CD14-positive monocyte (primary cell): ENCODE data around the gene SCD5. TPM values are rescaled to one million over a fixed set of nuclear protein-coding genes. Genes with fewer than 3 reads are reported as not detected.

ENCODE experiments used
- DNase-seq, 3 donors: peaks; one replicate each; pipeline ENCODE4 v3.0.0-alpha.2; 2011 to 2022
- H2AFZ ChIP-seq: 2 replicates; pipeline ENCODE4 v1.6.0; 2012; ENCODE audit warnings: mild to moderate bottlenecking, low read depth, low read length, inconsistent platforms; ENCODE audit not compliant: insufficient read depth, poor library complexity, severe bottlenecking
- H3K27ac ChIP-seq, 2 donors: 1 replicate in 1 of 2; 2 replicates in 1 of 2; pipeline ENCODE4 v1.5.1; 2012 to 2013; ENCODE audit warnings: low read length in 2 of 2, control low read depth in 1 of 2, inconsistent platforms in 1 of 2, low read depth in 1 of 2, mild to moderate bottlenecking in 1 of 2
- H3K27me3 ChIP-seq, 2 donors: one replicate each; pipeline versions ENCODE4 v1.6.0 to v1.6.1; 2011 to 2013; ENCODE audit warnings: low read length in 2 of 2; ENCODE audit not compliant: control insufficient read depth in 2 of 2, insufficient read depth in 2 of 2
- H3K36me3 ChIP-seq, 2 donors: replicated peaks in 1 of 2; 1 replicate in 1 of 2; 2 replicates in 1 of 2; pipeline versions ENCODE4 v1.5.1 to v1.6.1; 2012 to 2013; ENCODE audit warnings: low read length in 2 of 2, control low read depth in 1 of 2, inconsistent platforms in 1 of 2, mild to moderate bottlenecking in 1 of 2; ENCODE audit not compliant: insufficient read depth in 2 of 2, control insufficient read depth in 1 of 2
- H3K4me1 ChIP-seq, 2 donors: 1 replicate in 1 of 2; 2 replicates in 1 of 2; pipeline versions ENCODE4 v1.5.1 to v1.6.1; 2012 to 2013; ENCODE audit warnings: low read length in 2 of 2, control low read depth in 1 of 2, inconsistent platforms in 1 of 2, mild to moderate bottlenecking in 1 of 2, moderate library complexity in 1 of 2; ENCODE audit not compliant: insufficient read depth in 2 of 2, control insufficient read depth in 1 of 2
- H3K4me2 ChIP-seq: replicated peaks from 2 replicates; pipeline ENCODE3; 2012; ENCODE audit warnings: low read length, moderate library complexity, mild to moderate bottlenecking; ENCODE audit not compliant: poor library complexity, severe bottlenecking; ENCODE audit errors: extremely low read depth
- H3K4me3 ChIP-seq, 3 experiments: fragments of 200-600 bp in 1 of 3; sonication (generic) in 1 of 3; replicated peaks in 1 of 3; 1 replicate in 2 of 3; 2 replicates in 1 of 3; pipeline ENCODE4 v1.5.1; 2011 to 2013; ENCODE audit warnings: low read length in 3 of 3, mild to moderate bottlenecking in 3 of 3, control low read depth in 2 of 3, low read depth in 2 of 3, inconsistent platforms in 1 of 3, moderate library complexity in 1 of 3
- H3K79me2 ChIP-seq: 2 replicates; pipeline ENCODE4 v1.6.0; 2012; ENCODE audit warnings: mild to moderate bottlenecking, control low read depth, inconsistent platforms, low read length, moderate library complexity; ENCODE audit not compliant: insufficient read depth
- H3K9ac ChIP-seq: 2 replicates; pipeline ENCODE4 v1.6.0; 2017; ENCODE audit warnings: low read length, mild to moderate bottlenecking; ENCODE audit not compliant: insufficient read depth, poor library complexity, severe bottlenecking
- H3K9me3 ChIP-seq, 2 donors: replicated peaks in 1 of 2; 1 replicate in 1 of 2; 2 replicates in 1 of 2; pipeline versions ENCODE4 v1.5.1 to v1.6.1; 2012 to 2013; ENCODE audit warnings: low read length in 2 of 2, control low read depth in 1 of 2; ENCODE audit not compliant: control insufficient read depth in 1 of 2, insufficient read depth in 1 of 2
- H4K20me1 ChIP-seq: 2 replicates; pipeline ENCODE4 v1.6.0; 2012; ENCODE audit warnings: mild to moderate bottlenecking, low read length, control low read depth, moderate library complexity; ENCODE audit not compliant: insufficient read depth
- H3K27ac Mint-ChIP-seq, 7 donors: one replicate each; pipeline ENCODE4 v1.8.0; 2020; ENCODE audit warnings: mild to moderate bottlenecking in 7 of 7, mixed read lengths in 7 of 7, moderate library complexity in 6 of 7, inconsistent platforms in 2 of 7
- H3K27me3 Mint-ChIP-seq, 3 donors: one replicate each; pipeline ENCODE4 v1.8.0; 2021 to 2022; ENCODE audit warnings: low read depth in 3 of 3, mild to moderate bottlenecking in 3 of 3, mixed read lengths in 3 of 3, moderate library complexity in 3 of 3, inconsistent platforms in 1 of 3
- H3K36me3 Mint-ChIP-seq, 2 donors: one replicate each; pipeline ENCODE4 v1.8.0; 2020; ENCODE audit warnings: mixed read lengths in 2 of 2, inconsistent platforms in 1 of 2, mild to moderate bottlenecking in 1 of 2
- H3K4me1 Mint-ChIP-seq: one replicate; pipeline ENCODE4 v1.8.0; 2020; ENCODE audit warnings: mild to moderate bottlenecking, mixed read lengths
- H3K4me3 Mint-ChIP-seq, 2 donors: one replicate each; pipeline ENCODE4 v1.8.0; 2020; ENCODE audit warnings: mild to moderate bottlenecking in 2 of 2, mixed read lengths in 2 of 2, moderate library complexity in 1 of 2
- H3K9me3 Mint-ChIP-seq, 7 donors: one replicate each; pipeline ENCODE4 v1.8.0; 2020 to 2022; ENCODE audit warnings: mixed read lengths in 7 of 7, mild to moderate bottlenecking in 6 of 7, moderate library complexity in 6 of 7, inconsistent platforms in 2 of 7
- WGBS: methylation state at CpG from one replicate; pipeline ENCODE4 v1.1.5; 2013; ENCODE audit warnings: missing lambda C conversion rate; ENCODE audit not compliant: insufficient coverage; 5-methylcytosine and 5-hydroxymethylcytosine counted together
- intact Hi-C, 2 donors: fragments of 100-400 bp; cut with micrococcal nuclease; formaldehyde crosslinking; loops; one replicate each; pipeline versions ENCODE4 v1.15.0 to v1.15.1; 2023
- polyA plus RNA-seq, 3 donors: library from polyadenylated mRNA; depleted of rRNA in 1 of 3; unstranded in 2 of 3; stranded (reverse) in 1 of 3; fragments of 300-500 nt in 2 of 3; fragments of >200 nt in 1 of 3; fragmentation: Illumina TruSeq in 2 of 3; gene quantifications; 1 replicate in 2 of 3; 2 replicates in 1 of 3; pipeline ENCODE4 v1.2.3, GENCODE V29; 2012 to 2021
- TF ChIP-seq, protein P1 (sequence below): fragments of 200-600 bp; IDR thresholded peaks from one replicate; pipeline ENCODE4 v1.8.0; 2022; ENCODE audit warnings: antibody characterized with exemption, mild to moderate bottlenecking

Gene SCD5
- polyA plus RNA-seq, 3 donors: 0.28 to 1.3 (median 0.61) TPM

DNA sequence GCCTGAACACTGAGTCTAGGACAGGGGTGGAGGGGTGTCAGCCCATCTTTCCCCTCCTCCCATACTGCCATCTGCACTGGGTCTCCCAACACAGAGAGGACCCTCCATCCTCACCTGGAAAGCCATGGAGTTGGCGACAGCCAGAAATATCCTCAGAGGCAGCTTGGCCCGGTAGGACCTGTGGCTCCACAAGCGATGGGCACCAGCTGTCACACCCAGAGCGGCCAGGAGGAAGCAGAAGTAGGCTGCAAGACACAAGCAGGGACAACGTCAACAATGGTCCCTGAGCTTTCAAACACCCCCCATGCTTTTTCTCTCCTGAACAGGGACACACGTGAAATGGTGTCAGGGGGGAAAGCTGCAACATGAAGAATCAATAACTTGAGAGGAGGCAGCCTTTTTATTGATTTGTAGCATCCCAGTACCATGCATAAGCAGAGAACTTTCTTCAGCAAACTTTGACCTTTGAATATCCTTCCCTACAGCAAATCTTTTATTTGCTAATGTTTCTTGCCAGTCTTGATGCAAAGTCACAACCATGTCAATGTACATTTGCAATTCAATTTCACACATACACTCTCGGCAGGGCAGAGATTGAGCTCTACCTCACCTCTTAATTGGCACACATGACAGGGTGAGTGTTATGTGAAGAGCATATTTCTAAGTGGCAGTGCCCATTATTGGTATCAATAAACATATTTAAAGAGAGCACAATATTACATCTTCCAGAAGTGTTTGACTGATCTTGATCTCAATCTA is 93.2 kb downstream of the SCD5 start:
- no peak for DNase-seq
- no peak overlapping the region for H2AFZ ChIP-seq
- H3K36me3 ChIP-seq: no peaks in the 10 kb centered on the region
- no peak overlapping the region for H3K4me3 ChIP-seq
- no peaks in the 10 kb centered on the region for H3K9me3 ChIP-seq
- H3K4me3 Mint-ChIP-seq: no peak overlapping the region
- no peak overlapping the region for H3K4me2 ChIP-seq
- H3K4me1 ChIP-seq: no peaks in the 10 kb centered on the region
- no peaks in the 10 kb centered on the region for H3K27me3 ChIP-seq
- no peaks in the 10 kb centered on the region for H4K20me1 ChIP-seq
- TF ChIP-seq, protein P1, sequence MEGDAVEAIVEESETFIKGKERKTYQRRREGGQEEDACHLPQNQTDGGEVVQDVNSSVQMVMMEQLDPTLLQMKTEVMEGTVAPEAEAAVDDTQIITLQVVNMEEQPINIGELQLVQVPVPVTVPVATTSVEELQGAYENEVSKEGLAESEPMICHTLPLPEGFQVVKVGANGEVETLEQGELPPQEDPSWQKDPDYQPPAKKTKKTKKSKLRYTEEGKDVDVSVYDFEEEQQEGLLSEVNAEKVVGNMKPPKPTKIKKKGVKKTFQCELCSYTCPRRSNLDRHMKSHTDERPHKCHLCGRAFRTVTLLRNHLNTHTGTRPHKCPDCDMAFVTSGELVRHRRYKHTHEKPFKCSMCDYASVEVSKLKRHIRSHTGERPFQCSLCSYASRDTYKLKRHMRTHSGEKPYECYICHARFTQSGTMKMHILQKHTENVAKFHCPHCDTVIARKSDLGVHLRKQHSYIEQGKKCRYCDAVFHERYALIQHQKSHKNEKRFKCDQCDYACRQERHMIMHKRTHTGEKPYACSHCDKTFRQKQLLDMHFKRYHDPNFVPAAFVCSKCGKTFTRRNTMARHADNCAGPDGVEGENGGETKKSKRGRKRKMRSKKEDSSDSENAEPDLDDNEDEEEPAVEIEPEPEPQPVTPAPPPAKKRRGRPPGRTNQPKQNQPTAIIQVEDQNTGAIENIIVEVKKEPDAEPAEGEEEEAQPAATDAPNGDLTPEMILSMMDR: no peak
- intact Hi-C loops: loop anchor here in 1 of 2 donors (10.0 kb wide), 1 partner anchor 81 kb away; no protein-coding TSS in a partner anchor
- H3K9me3 Mint-ChIP-seq: no peaks in the 10 kb centered on the region
- no peaks in the 10 kb centered on the region for H3K79me2 ChIP-seq
- no peaks in the 10 kb centered on the region for H3K36me3 Mint-ChIP-seq
- H3K27ac ChIP-seq: no peak overlapping the region
- H3K9ac ChIP-seq: no peak overlapping the region
- H3K27me3 Mint-ChIP-seq: peaks cover 0 to 4% (median 0%) of the 10 kb centered on the region in 3 donors
- no peak overlapping the region for H3K27ac Mint-ChIP-seq
- H3K4me1 Mint-ChIP-seq: no peaks in the 10 kb centered on the region
- 93% methylated on average over 4 of the region's 7 CpGs for WGBS

DNA sequence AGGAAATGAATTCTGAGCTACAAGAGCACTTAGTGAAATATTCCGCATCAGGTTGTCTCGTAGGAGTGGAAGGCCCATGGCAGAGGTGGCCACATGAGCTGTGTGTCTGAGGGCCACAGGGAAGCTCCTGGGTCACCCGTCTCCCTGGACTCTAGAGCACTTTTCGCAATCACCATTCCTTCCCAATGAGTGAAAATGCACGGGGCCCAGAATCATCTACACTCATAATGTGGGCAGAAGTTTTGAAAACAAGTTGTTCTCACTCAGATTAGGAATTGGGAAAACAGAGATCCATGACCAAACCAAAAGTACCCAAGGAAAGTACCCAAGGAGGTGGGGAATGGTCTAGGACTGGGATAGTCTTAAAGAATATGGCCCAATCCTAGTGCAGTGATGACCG is 94.4 kb downstream of the SCD5 start:
- no peak overlapping the region for H2AFZ ChIP-seq
- H3K4me1 ChIP-seq: no peaks in the 10 kb centered on the region
- no peaks in the 10 kb centered on the region for H4K20me1 ChIP-seq
- intact Hi-C loops: loop anchor here in 1 of 2 donors (10.0 kb wide), 1 partner anchor 79 kb away; no protein-coding TSS in a partner anchor
- H3K79me2 ChIP-seq: no peaks in the 10 kb centered on the region
- Mint-ChIP-seq H3K27ac (no peak overlapping the region), H3K4me3 (no peak overlapping the region), H3K27me3 (no peaks in the 10 kb centered on the region), H3K36me3 (no peaks in the 10 kb centered on the region), H3K4me1 (no peaks in the 10 kb centered on the region), H3K9me3 (peaks cover 0 to 2% (median 0%) of the 10 kb centered on the region in 7 donors)
- TF ChIP-seq, protein P1: no peak
- no peak overlapping the region for H3K4me3 ChIP-seq
- no peak overlapping the region for H3K4me2 ChIP-seq
- H3K27ac ChIP-seq: no peak overlapping the region
- no peaks in the 10 kb centered on the region for H3K27me3 ChIP-seq
- 100% methylated on average over 2 of the region's 6 CpGs for WGBS
- H3K36me3 ChIP-seq: no peaks in the 10 kb centered on the region
- no peak overlapping the region for H3K9ac ChIP-seq
- DNase-seq: no peak
- no peaks in the 10 kb centered on the region for H3K9me3 ChIP-seq
